T-helper 2 cell (primary cell): ENCODE results near the gene RARA.
"Not testable (repeated sequence)": the region's sequence is repeated elsewhere in the genome, so short reads cannot be mapped to it uniquely, and the experiment has no call there.

Experiments
- DNase-seq, 5 experiments: peaks; one replicate each; pipeline versions ENCODE4 v3.0.0 to v3.0.0-alpha.2; 2012 to 2022

RARA gene

GRCh38 chr17:40298726-40299125, 10.3 kb upstream of the RARA start:
- no peak for DNase-seq

GRCh38 chr17:40299159-40299757, 9.7 kb upstream of the RARA start:
- DNase-seq: not testable (repeated sequence)

GRCh38 chr17:40301315-40301714, 7.7 kb upstream of the RARA start:
- no peak for DNase-seq

- DNase-seq: peak in 2 of 5 experiments; percentile 46 to 60
Observed at GRCh38 chr17:40303009-40303657, 5.8 kb upstream of the RARA start.

- no peak for DNase-seq
Observed at GRCh38 chr17:40303708-40304551, 5.0 kb upstream of the RARA start.

- DNase-seq: not testable (repeated sequence)
Observed at GRCh38 chr17:40304552-40304863, 4.5 kb upstream of the RARA start.

- DNase-seq: not testable (repeated sequence)
Observed at GRCh38 chr17:40304866-40305265, 4.1 kb upstream of the RARA start.

- DNase-seq: no peak
Observed at GRCh38 chr17:40306395-40306794, 2.6 kb upstream of the RARA start.

GRCh38 chr17:40307001-40307730, 1.8 kb upstream of the RARA start:
- DNase-seq: peak in 1 of 5 experiments; percentile 28

- no peak for DNase-seq
Observed at GRCh38 chr17:40307740-40308239, 1.2 kb upstream of the RARA start.

- DNase-seq: peak in 1 of 5 experiments; percentile 54
Observed at GRCh38 chr17:40309949-40310510, 1.1 kb downstream of the RARA start.

GRCh38 chr17:40310882-40311391, 2.0 kb downstream of the RARA start:
- DNase-seq: no peak

GRCh38 chr17:40311575-40311974, 2.6 kb downstream of the RARA start:
- no peak for DNase-seq

GRCh38 chr17:40312131-40312731, 3.3 kb downstream of the RARA start:
- DNase-seq: no peak

- DNase-seq: no peak
Observed at GRCh38 chr17:40312893-40313667, 4.1 kb downstream of the RARA start.

GRCh38 chr17:40313668-40314583, 4.9 kb downstream of the RARA start:
- DNase-seq: no peak

- DNase-seq: peak; percentile 52 to 91 (median 79)
Observed at GRCh38 chr17:40314584-40314956, 5.6 kb downstream of the RARA start.

- no peak for DNase-seq
Observed at GRCh38 chr17:40315206-40315605, 6.2 kb downstream of the RARA start.

- DNase-seq: peak in 1 of 5 experiments; percentile 27
Observed at GRCh38 chr17:40315678-40316570, 6.9 kb downstream of the RARA start.
